Measurements from ENCODE around the gene G6PC3. TPM values are rescaled to one million over a fixed set of nuclear protein-coding genes. Genes with fewer than 3 reads are reported as not detected.
A peak's percentile ranks its signal among the peaks of the same experiment; 100 is the strongest.
"Not testable (repeated sequence)": the region's sequence is repeated elsewhere in the genome, so short reads cannot be mapped to it uniquely, and the experiment has no call there.

The G6PC3 gene
- total RNA-seq, 2 experiments from 2014 or later: 19.3 to 19.7 TPM

GRCh38 chr17:44101858-44102257 is 31.3 kb downstream of the G6PC3 start:
- not testable (repeated sequence) for H3K27ac Mint-ChIP-seq
- CTCF ChIA-PET: interaction anchor here (1.3 kb wide), 1 partner anchor 14 kb away, joined by 5 read pairs; no protein-coding TSS in a partner anchor

GRCh38 chr17:44102849-44103622 is 32.5 kb downstream of the G6PC3 start:
- CTCF ChIA-PET: interaction anchor here (1.3 kb wide), 1 partner anchor 13 kb away, joined by 5 read pairs; no protein-coding TSS in a partner anchor
- POLR2A ChIA-PET: no interaction called here
- ATAC-seq: no peak

More at GRCh38 chr17:44101858-44102257, 31.3 kb downstream of the G6PC3 start:
- H3K27me3 Mint-ChIP-seq (ENCODE audit: low read depth); H3K4me3 Mint-ChIP-seq; H3K36me3 Mint-ChIP-seq (ENCODE audit: low read depth); DNase-seq; ATAC-seq; H3K9me3 Mint-ChIP-seq (ENCODE audit: insufficient read depth); POLR2A ChIA-PET: not testable (repeated sequence)
- H3K4me1 Mint-ChIP-seq (ENCODE audit: low read depth): peaks cover 10% of the 10 kb centered on the region

GRCh38 chr17:44105483-44105882 is 34.9 kb downstream of the G6PC3 start:
- H3K4me3 Mint-ChIP-seq: no peak overlapping the region
- H3K27me3 Mint-ChIP-seq (ENCODE audit: low read depth): no peaks in the 10 kb centered on the region
- POLR2A ChIA-PET: interaction anchor here (0.9 kb wide), 1 partner anchor 18 kb away, joined by 3 read pairs; the partner anchor contains the start of gene HDAC5
- H3K27ac Mint-ChIP-seq: no peak overlapping the region
- no peak for ATAC-seq
- DNase-seq: no peak
- H3K4me1 Mint-ChIP-seq (ENCODE audit: low read depth): peaks cover 10% of the 10 kb centered on the region
- H3K9me3 Mint-ChIP-seq (ENCODE audit: insufficient read depth): no peaks in the 10 kb centered on the region
- CTCF ChIA-PET: interaction anchor here (1.2 to 1.3 kb wide), 2 partner anchors 11 to 45 kb away, joined by 3 read pairs; no protein-coding TSS in a partner anchor
- H3K36me3 Mint-ChIP-seq (ENCODE audit: low read depth): no peaks in the 10 kb centered on the region

More at GRCh38 chr17:44102849-44103622, 32.5 kb downstream of the G6PC3 start:
- Mint-ChIP-seq H3K9me3 (ENCODE audit: insufficient read depth) (no peaks in the 10 kb centered on the region), H3K4me3 (no peak overlapping the region), H3K27ac (no peak overlapping the region), H3K4me1 (ENCODE audit: low read depth) (peaks cover 2% of the 10 kb centered on the region), H3K36me3 (ENCODE audit: low read depth) (no peaks in the 10 kb centered on the region), H3K27me3 (ENCODE audit: low read depth) (no peaks in the 10 kb centered on the region)
- DNase-seq: no peak

GRCh38 chr17:44105941-44106340 is 35.4 kb downstream of the G6PC3 start:
- peaks cover 14% of the 10 kb centered on the region for H3K4me1 Mint-ChIP-seq (ENCODE audit: low read depth)
- no peaks in the 10 kb centered on the region for H3K36me3 Mint-ChIP-seq (ENCODE audit: low read depth)
- no peaks in the 10 kb centered on the region for H3K27me3 Mint-ChIP-seq (ENCODE audit: low read depth)
- ChIA-PET CTCF (interaction anchor here (1.2 to 1.3 kb wide), 2 partner anchors 10 kb away, joined by 3 to 7 read pairs; no protein-coding TSS in a partner anchor), POLR2A (no interaction called here)
- no peak for ATAC-seq
- H3K4me3 Mint-ChIP-seq: no peak overlapping the region
- no peak for DNase-seq
- no peak overlapping the region for H3K27ac Mint-ChIP-seq
- H3K9me3 Mint-ChIP-seq (ENCODE audit: insufficient read depth): no peaks in the 10 kb centered on the region

DNA sequence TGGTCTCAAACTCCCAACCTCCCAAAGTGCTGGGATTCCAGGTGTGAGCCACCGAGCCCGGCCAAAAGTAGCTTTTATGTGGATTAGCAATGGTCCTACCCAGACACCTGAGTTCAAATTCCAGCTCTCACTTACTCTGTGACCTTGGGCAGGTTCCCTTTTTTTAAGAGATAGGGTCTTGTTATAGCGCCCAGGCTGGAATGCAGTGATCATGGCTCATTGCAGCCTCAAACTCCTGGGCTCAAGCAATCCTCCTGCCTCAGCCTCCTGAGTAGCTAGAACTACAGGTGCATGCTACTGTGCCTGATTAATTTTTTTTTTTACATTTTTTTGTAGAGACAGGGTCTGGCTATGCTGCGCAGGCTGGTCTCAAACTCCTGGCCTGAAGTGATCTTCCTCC is 36.3 kb downstream of the G6PC3 start:
- H3K27me3 Mint-ChIP-seq (ENCODE audit: low read depth): no peaks in the 10 kb centered on the region
- no peaks in the 10 kb centered on the region for H3K9me3 Mint-ChIP-seq (ENCODE audit: insufficient read depth)
- H3K4me3 Mint-ChIP-seq: no peak overlapping the region
- ATAC-seq (no peak), DNase-seq (no peak)
- no peaks in the 10 kb centered on the region for H3K36me3 Mint-ChIP-seq (ENCODE audit: low read depth)
- H3K4me1 Mint-ChIP-seq (ENCODE audit: low read depth): peaks cover 23% of the 10 kb centered on the region
- POLR2A ChIA-PET: interaction anchor here (0.5 to 0.6 kb wide), 2 partner anchors 35 to 38 kb away, joined by 3 to 4 read pairs; no protein-coding TSS in a partner anchor
- no peak overlapping the region for H3K27ac Mint-ChIP-seq
- CTCF ChIA-PET: interaction anchor here (0.6 to 1.3 kb wide), 2 partner anchors 9 kb away, joined by 3 to 7 read pairs; no protein-coding TSS in a partner anchor

GRCh38 chr17:44108440-44109311 is 38.1 kb downstream of the G6PC3 start:
- no peak overlapping the region for H3K4me3 Mint-ChIP-seq
- H3K9me3 Mint-ChIP-seq (ENCODE audit: insufficient read depth): no peaks in the 10 kb centered on the region
- H3K27ac Mint-ChIP-seq: no peak overlapping the region
- H3K27me3 Mint-ChIP-seq (ENCODE audit: low read depth): no peaks in the 10 kb centered on the region
- POLR2A ChIA-PET: interaction anchor here (0.6 to 1.6 kb wide), 2 partner anchors 78 to 181 kb away, joined by 3 to 5 read pairs; partner anchors contain the start of gene TMUB2
- DNase-seq (no peak), ATAC-seq (no peak)
- no peaks in the 10 kb centered on the region for H3K36me3 Mint-ChIP-seq (ENCODE audit: low read depth)
- peaks cover 29% of the 10 kb centered on the region for H3K4me1 Mint-ChIP-seq (ENCODE audit: low read depth)
- CTCF ChIA-PET: interaction anchor here (0.8 kb wide), 1 partner anchor 15 kb away, joined by 3 read pairs; the partner anchor contains the start of gene HDAC5

- POLR2A ChIA-PET: interaction anchor here (1.6 kb wide), 1 partner anchor 77 kb away, joined by 5 read pairs; the partner anchor contains the start of gene TMUB2
- Mint-ChIP-seq H3K36me3 (ENCODE audit: low read depth) (no peaks in the 10 kb centered on the region), H3K4me3 (no peak overlapping the region), H3K9me3 (ENCODE audit: insufficient read depth) (no peaks in the 10 kb centered on the region), H3K27me3 (ENCODE audit: low read depth) (no peaks in the 10 kb centered on the region), H3K27ac (no peak overlapping the region), H3K4me1 (ENCODE audit: low read depth) (peaks cover 31% of the 10 kb centered on the region)
- DNase-seq (no peak), ATAC-seq (no peak)
- CTCF ChIA-PET: interaction anchor here (1.3 kb wide), 1 partner anchor 26 kb away, joined by 3 read pairs; no protein-coding TSS in a partner anchor
These were observed 38.7 kb downstream of the G6PC3 start for GRCh38 chr17:44109312-44109630.

GRCh38 chr17:44110011-44110686 is 39.6 kb downstream of the G6PC3 start:
- ChIA-PET CTCF (interaction anchor here (1.2 to 1.7 kb wide), 3 partner anchors 13 to 58 kb away, joined by 3 to 5 read pairs (median 3); partner anchors contain the start of gene HDAC5), POLR2A (interaction anchor here (0.6 to 4.7 kb wide), 3 partner anchors 12 to 76 kb away, joined by 3 to 33 read pairs (median 5); partner anchors contain the start of genes HDAC5 and TMUB2)
- DNase-seq: no peak
- H3K4me1 Mint-ChIP-seq (ENCODE audit: low read depth): peaks cover 31% of the 10 kb centered on the region
- no peaks in the 10 kb centered on the region for H3K9me3 Mint-ChIP-seq (ENCODE audit: insufficient read depth)
- no peaks in the 10 kb centered on the region for H3K36me3 Mint-ChIP-seq (ENCODE audit: low read depth)
- H3K4me3 Mint-ChIP-seq: peak overlapping the region; percentile 63
- no peak for ATAC-seq
- peak overlapping the region; percentile 64 for H3K27ac Mint-ChIP-seq
- H3K27me3 Mint-ChIP-seq (ENCODE audit: low read depth): no peaks in the 10 kb centered on the region

- H3K4me1 Mint-ChIP-seq (ENCODE audit: low read depth): peaks cover 31% of the 10 kb centered on the region
- peak overlapping the region; percentile 64 for H3K27ac Mint-ChIP-seq
- no peaks in the 10 kb centered on the region for H3K36me3 Mint-ChIP-seq (ENCODE audit: low read depth)
- peak; percentile 78 for ATAC-seq
- DNase-seq: peak; percentile 84
- peak overlapping the region; percentile 63 for H3K4me3 Mint-ChIP-seq
- ChIA-PET POLR2A (interaction anchor here (1.6 to 4.7 kb wide), 3 partner anchors 11 to 75 kb away, joined by 4 to 33 read pairs (median 5); partner anchors contain the start of genes HDAC5 and TMUB2), CTCF (interaction anchor here (1.2 to 1.7 kb wide), 3 partner anchors 12 to 167 kb away, joined by 3 to 7 read pairs (median 5); partner anchors contain the start of gene HDAC5)
- H3K9me3 Mint-ChIP-seq (ENCODE audit: insufficient read depth): no peaks in the 10 kb centered on the region
- no peaks in the 10 kb centered on the region for H3K27me3 Mint-ChIP-seq (ENCODE audit: low read depth)
These were observed 40.5 kb downstream of the G6PC3 start for GRCh38 chr17:44110823-44111633.

DNA sequence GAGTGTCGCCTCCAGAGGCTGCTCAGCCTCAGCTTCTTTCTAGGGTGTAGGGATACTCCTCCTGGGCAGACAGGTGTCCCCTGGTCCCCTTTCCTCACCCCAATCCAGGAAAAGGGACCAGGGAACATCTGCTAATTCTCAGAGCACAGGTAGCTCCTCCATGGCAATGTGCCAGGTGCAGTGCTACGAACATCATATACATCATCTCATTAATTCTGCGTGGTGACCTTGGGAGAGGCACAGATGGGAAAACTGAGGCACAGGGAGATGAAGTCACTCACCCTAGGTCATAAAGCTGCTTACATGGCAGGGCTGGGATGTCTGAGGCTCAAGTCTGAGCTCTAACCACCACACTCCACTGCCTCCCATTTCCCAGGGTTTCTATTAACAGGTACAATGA is 41.2 kb downstream of the G6PC3 start:
- POLR2A ChIA-PET: interaction anchor here (1.7 to 4.7 kb wide), 2 partner anchors 10 to 74 kb away, joined by 4 to 33 read pairs; partner anchors contain the start of genes HDAC5 and TMUB2
- DNase-seq (no peak), ATAC-seq (no peak)
- CTCF ChIA-PET: interaction anchor here (1.4 to 1.7 kb wide), 2 partner anchors 12 to 168 kb away, joined by 5 to 7 read pairs; partner anchors contain the start of gene HDAC5
- Mint-ChIP-seq H3K9me3 (ENCODE audit: insufficient read depth) (no peaks in the 10 kb centered on the region), H3K27me3 (ENCODE audit: low read depth) (no peaks in the 10 kb centered on the region), H3K27ac (peak overlapping the region; percentile 52), H3K4me3 (peak overlapping the region; percentile 63), H3K4me1 (ENCODE audit: low read depth) (peaks cover 31% of the 10 kb centered on the region), H3K36me3 (ENCODE audit: low read depth) (no peaks in the 10 kb centered on the region)

Data from activated CD8-positive, alpha-beta T cell treated with anti-CD3 and anti-CD28 coated beads, Interleukin-2, amount 10 ng/mL, durations not matched to agents 7 days and 5 days (primary cell).